Adrenal gland (tissue), 5 donors: Measurements from ENCODE around the gene OBSL1.

Source experiments
- CTCF ChIP-seq, 6 experiments: fragments of 450-650 bp in 4 of 6; fragments of 200-600 bp in 2 of 6; sonication (generic) in 1 of 6; IDR thresholded peaks; 1 replicate in 5 of 6; 2 replicates in 1 of 6; pipeline versions ENCODE4 v1.5.1 to v1.8.0; 2016 to 2021; ENCODE audit warnings: antibody characterized with exemption in 6 of 6, mild to moderate bottlenecking in 2 of 6, moderate library complexity in 1 of 6
- POLR2A ChIP-seq, 2 donors: fragments of 450-650 bp; IDR thresholded peaks; one replicate each; pipeline ENCODE4 v1.6.1; 2017; ENCODE audit warnings: antibody characterized with exemption in 2 of 2, mild to moderate bottlenecking in 2 of 2, moderate library complexity in 1 of 2
- donor health status: DM: no; HTN: no; CAD: no.

GRCh38 chr2:219595256-219595655 lies 23.9 kb upstream of the OBSL1 start:
- TF ChIP-seq CTCF (IDR thresholded peaks at IDR 0.05) (no peak), POLR2A (IDR thresholded peaks at IDR 0.05) (no peak)
